DOHH2 (cell line): ENCODE results near the gene KRI1.
A peak's percentile ranks its signal among the peaks of the same experiment; 100 is the strongest.

Experiments
- H3F3A ChIP-seq: fragments of 200-600 bp; sonication (generic), shearing (Covaris generic); 2 replicates; pipeline ENCODE4 v1.6.0; 2016; ENCODE audit warnings: antibody characterized with exemption, mild to moderate bottlenecking; ENCODE audit not compliant: control insufficient read depth, insufficient read depth
- H3K27ac ChIP-seq: fragments of 200-600 bp; sonication (generic); 2 replicates; pipeline ENCODE4 v1.5.1; 2014; ENCODE audit warnings: low read depth, mild to moderate bottlenecking, low read length, moderate library complexity
- H3K27me3 ChIP-seq: fragments of 200-600 bp; sonication (generic); 2 replicates; pipeline ENCODE4 v1.6.1; 2014; ENCODE audit warnings: mild to moderate bottlenecking, low read length, mixed read lengths; ENCODE audit not compliant: control insufficient read depth
- H3K36me3 ChIP-seq: fragments of 200-600 bp; sonication (generic); 2 replicates; pipeline ENCODE4 v1.6.1; 2014; ENCODE audit warnings: mild to moderate bottlenecking, low read length, moderate library complexity, mixed read lengths; ENCODE audit not compliant: control insufficient read depth
- H3K4me1 ChIP-seq: fragments of 200-600 bp; sonication (generic); 2 replicates; pipeline ENCODE4 v1.6.1; 2014; ENCODE audit warnings: mild to moderate bottlenecking, low read length, mixed read lengths; ENCODE audit not compliant: control insufficient read depth
- H3K4me2 ChIP-seq: fragments of 200-600 bp; sonication (generic); 2 replicates; pipeline ENCODE4 v1.6.0; 2014; ENCODE audit warnings: mild to moderate bottlenecking, low read length, moderate library complexity
- H3K4me3 ChIP-seq: fragments of 200-600 bp; sonication (generic); 2 replicates; pipeline ENCODE4 v1.5.1; 2014; ENCODE audit warnings: mild to moderate bottlenecking, low read length, mixed read lengths
- H3K79me2 ChIP-seq: fragments of 200-600 bp; sonication (generic); 2 replicates; pipeline ENCODE4 v1.6.1; 2014; ENCODE audit warnings: mild to moderate bottlenecking, low read length, mixed read lengths; ENCODE audit not compliant: control insufficient read depth
- H3K9me2 ChIP-seq: fragments of 200-600 bp; sonication (generic); replicated peaks from 2 replicates; pipeline ENCODE4 v1.6.1; 2014; ENCODE audit warnings: mild to moderate bottlenecking, low read length, mixed read lengths; ENCODE audit not compliant: control insufficient read depth
- H3K9me3 ChIP-seq: fragments of 200-600 bp; sonication (generic); 2 replicates; pipeline ENCODE4 v1.6.1; 2014; ENCODE audit warnings: antibody characterized with exemption, low read length, mixed read lengths; ENCODE audit not compliant: control insufficient read depth, insufficient read depth
- H4K20me1 ChIP-seq: fragments of 200-600 bp; sonication (generic); 2 replicates; pipeline ENCODE4 v1.6.0; 2014; ENCODE audit warnings: low read depth, mild to moderate bottlenecking, antibody characterized with exemption, low read length, moderate library complexity; ENCODE audit not compliant: control insufficient read depth, insufficient read depth
- CTCF ChIP-seq: fragments of 200-600 bp; sonication (generic); IDR thresholded peaks from one replicate; pipeline ENCODE4 v1.5.1; 2014; ENCODE audit warnings: antibody characterized with exemption, mild to moderate bottlenecking, low read depth, low read length; ENCODE audit not compliant: poor library complexity, severe bottlenecking
- EZH2phosphoT487 ChIP-seq: fragments of 200-600 bp; sonication (generic); IDR thresholded peaks from 2 replicates; pipeline ENCODE4 v1.6.1; 2017; ENCODE audit warnings: borderline replicate concordance, mild to moderate bottlenecking, antibody characterized with exemption, low read length, moderate library complexity, mixed read lengths

KRI1 gene

GRCh38 chr19:10514211-10515145, 51.3 kb downstream of the KRI1 start:
- H3K4me1 ChIP-seq, result peaks cover 21% of the 10 kb centered on the region

GRCh38 chr19:10513223-10513622, 52.6 kb downstream of the KRI1 start:
- Histone ChIP-seq H3K9me2 (no peaks in the 10 kb centered on the region), H3K36me3 (no peaks in the 10 kb centered on the region), H3K4me1 (peaks cover 11% of the 10 kb centered on the region), H3K27me3 (peaks cover 30% of the 10 kb centered on the region), H3K27ac (no peak overlapping the region), H4K20me1 (peaks cover 2% of the 10 kb centered on the region; the same call in 1 of the 2 replicates), H3K4me3 (no peak overlapping the region), H3K4me2 (no peak overlapping the region), H3K79me2 (no peaks in the 10 kb centered on the region), H3F3A (no peaks in the 10 kb centered on the region), H3K9me3 (no peaks in the 10 kb centered on the region)
- TF ChIP-seq EZH2phosphoT487 (no peak), CTCF (no peak)

More at GRCh38 chr19:10514211-10515145, 51.3 kb downstream of the KRI1 start:
- Histone ChIP-seq H3K4me2 (no peak overlapping the region), H3K79me2 (no peaks in the 10 kb centered on the region), H3F3A (no peaks in the 10 kb centered on the region), H3K4me3 (no peak overlapping the region), H4K20me1 (peaks cover 2% of the 10 kb centered on the region; the same call in 1 of the 2 replicates), H3K36me3 (no peaks in the 10 kb centered on the region), H3K27ac (no peak overlapping the region), H3K27me3 (peaks cover 42% of the 10 kb centered on the region), H3K9me3 (no peaks in the 10 kb centered on the region), H3K9me2 (no peaks in the 10 kb centered on the region)
- TF ChIP-seq EZH2phosphoT487, result no peak
- no peak for TF ChIP-seq CTCF

GRCh38 chr19:10510301-10510802, 55.5 kb downstream of the KRI1 start:
- no peaks in the 10 kb centered on the region for H3K9me3 ChIP-seq
- TF ChIP-seq CTCF (peak; percentile 91), EZH2phosphoT487 (no peak)
- H3K4me1 ChIP-seq, result peaks cover 10% of the 10 kb centered on the region
- H3F3A ChIP-seq, result 0 out of 2 replicates have a peak, but pooled peaks cover 3% of the 10 kb centered on the region
- no peaks in the 10 kb centered on the region for H3K36me3 ChIP-seq
- H3K9me2 ChIP-seq, result no peaks in the 10 kb centered on the region
- H4K20me1 ChIP-seq, result no peaks in the 10 kb centered on the region
- peaks cover 14% of the 10 kb centered on the region for H3K27me3 ChIP-seq
- H3K27ac ChIP-seq, result no peak overlapping the region
- H3K4me2 ChIP-seq, result peak overlapping the region; percentile 27; the same call in 1 of the 2 replicates
- no peak overlapping the region for H3K4me3 ChIP-seq
- no peaks in the 10 kb centered on the region for H3K79me2 ChIP-seq
